ENCODE results near the gene TRPT1. TPM values are rescaled to one million over a fixed set of nuclear protein-coding genes. Genes with fewer than 3 reads are reported as not detected.

Gene TRPT1
- total RNA-seq, 1 experiment from 2014 or later = 66.1 TPM

DNA sequence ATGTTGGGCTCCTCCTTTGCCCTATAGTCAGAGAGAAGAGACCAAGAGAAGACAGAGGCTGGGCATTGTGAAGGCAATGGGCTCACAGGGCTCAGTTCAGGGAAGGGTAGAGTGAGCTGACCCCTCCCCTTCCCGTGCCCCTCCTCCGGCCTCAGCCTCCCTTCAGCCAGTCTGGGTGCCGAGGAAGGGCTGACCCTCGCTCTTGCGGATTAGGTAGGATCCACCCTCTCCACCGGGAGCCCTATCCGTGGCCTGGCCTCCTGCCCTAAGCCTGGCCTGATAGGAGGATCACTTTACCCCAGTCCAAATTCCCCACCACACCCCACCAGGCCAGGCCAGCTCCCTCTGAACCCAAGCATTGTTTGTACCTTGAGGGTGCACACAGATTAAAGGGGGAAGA, 22.6 kb upstream of the TRPT1 start:
- CTCF ChIA-PET = interaction anchor here (0.6 kb wide), 1 partner anchor 41 kb away, joined by 5 read pairs; no protein-coding TSS in a partner anchor
- intact Hi-C loops (cut with micrococcal nuclease; ENCODE audit: unreplicated experiment) (loop anchor here (10.0 kb wide), 1 partner anchor 56 kb away; the partner anchor contains the start of genes CATSPERZ and ESRRA), in situ Hi-C loops (cut with HindIII; ENCODE audit: low pct_unique_long_range_greater_than_20kb, low sequenced_read_pairs) (no loop called here)

DNA sequence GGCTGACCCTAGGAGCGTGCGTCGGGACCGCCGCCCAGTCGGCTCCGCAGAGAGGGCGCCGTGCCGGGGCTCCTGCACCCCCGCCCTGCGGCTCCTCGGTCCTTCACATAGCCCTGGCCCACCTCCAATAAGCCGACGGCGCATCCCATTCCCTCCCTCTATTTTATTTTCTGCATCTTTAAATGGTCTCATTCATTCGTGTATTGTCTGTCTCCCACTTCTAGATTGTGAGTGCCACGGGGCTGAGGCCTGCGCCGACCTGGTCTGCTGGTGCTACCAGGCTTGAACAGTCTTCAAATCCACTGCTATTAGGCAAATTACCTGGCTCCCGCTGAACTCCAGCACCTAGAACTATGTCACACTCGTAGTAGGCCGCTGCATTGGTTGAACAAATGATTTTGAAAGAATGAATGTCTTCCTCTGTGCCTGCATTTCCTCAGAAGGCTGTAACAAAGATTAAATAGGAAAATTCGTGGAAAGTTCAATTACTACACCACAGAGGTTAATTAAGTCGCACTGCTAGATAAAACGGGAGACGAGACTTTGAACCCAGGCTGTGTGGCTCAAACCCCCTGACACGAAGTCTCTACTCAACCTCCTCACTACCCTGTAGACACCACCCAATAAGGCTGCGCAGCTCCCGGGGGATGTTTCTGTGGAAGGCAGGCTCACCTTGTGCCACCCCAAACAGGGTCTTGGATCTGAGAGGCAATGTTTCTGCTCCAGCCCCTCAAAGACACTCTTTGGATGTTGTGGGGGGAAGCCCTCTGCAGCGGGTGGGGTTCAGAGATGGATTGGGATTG, 21.9 kb upstream of the TRPT1 start:
- no peak for TF ChIP-seq CTCF (IDR thresholded peaks at IDR 0.05)
- TF ChIP-seq POLR2AphosphoS5 (IDR thresholded peaks at IDR 0.05; ENCODE audit: low read depth, low read length) = no peak
- no peak for TF ChIP-seq SIN3A (IDR thresholded peaks at IDR 0.05; ENCODE audit: borderline replicate concordance, insufficient read depth, low read depth, low read length)
- TF ChIP-seq, protein P1, sequence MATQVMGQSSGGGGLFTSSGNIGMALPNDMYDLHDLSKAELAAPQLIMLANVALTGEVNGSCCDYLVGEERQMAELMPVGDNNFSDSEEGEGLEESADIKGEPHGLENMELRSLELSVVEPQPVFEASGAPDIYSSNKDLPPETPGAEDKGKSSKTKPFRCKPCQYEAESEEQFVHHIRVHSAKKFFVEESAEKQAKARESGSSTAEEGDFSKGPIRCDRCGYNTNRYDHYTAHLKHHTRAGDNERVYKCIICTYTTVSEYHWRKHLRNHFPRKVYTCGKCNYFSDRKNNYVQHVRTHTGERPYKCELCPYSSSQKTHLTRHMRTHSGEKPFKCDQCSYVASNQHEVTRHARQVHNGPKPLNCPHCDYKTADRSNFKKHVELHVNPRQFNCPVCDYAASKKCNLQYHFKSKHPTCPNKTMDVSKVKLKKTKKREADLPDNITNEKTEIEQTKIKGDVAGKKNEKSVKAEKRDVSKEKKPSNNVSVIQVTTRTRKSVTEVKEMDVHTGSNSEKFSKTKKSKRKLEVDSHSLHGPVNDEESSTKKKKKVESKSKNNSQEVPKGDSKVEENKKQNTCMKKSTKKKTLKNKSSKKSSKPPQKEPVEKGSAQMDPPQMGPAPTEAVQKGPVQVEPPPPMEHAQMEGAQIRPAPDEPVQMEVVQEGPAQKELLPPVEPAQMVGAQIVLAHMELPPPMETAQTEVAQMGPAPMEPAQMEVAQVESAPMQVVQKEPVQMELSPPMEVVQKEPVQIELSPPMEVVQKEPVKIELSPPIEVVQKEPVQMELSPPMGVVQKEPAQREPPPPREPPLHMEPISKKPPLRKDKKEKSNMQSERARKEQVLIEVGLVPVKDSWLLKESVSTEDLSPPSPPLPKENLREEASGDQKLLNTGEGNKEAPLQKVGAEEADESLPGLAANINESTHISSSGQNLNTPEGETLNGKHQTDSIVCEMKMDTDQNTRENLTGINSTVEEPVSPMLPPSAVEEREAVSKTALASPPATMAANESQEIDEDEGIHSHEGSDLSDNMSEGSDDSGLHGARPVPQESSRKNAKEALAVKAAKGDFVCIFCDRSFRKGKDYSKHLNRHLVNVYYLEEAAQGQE (IDR thresholded peaks at IDR 0.05; ENCODE audit: insufficient read depth in 1 of 2, low read depth in 2 of 2, low read length in 1 of 2) = no peak
- no peak for TF ChIP-seq TCF7L2 (IDR thresholded peaks at IDR 0.05; ENCODE audit: low read depth, low read length)
- ChIA-PET CTCF (interaction anchor here (0.6 kb wide), 1 partner anchor 40 kb away, joined by 5 read pairs; no protein-coding TSS in a partner anchor), POLR2A (no interaction called here)
- Histone ChIP-seq H3K4me1 (ENCODE audit: control insufficient read depth, insufficient read depth, low read length) (peaks cover 55% of the 10 kb centered on the region), H3K4me3 (ENCODE audit: low read depth in 2 of 2, low read length in 2 of 2) (peak overlapping the region; percentile 85 to 94), H3K36me3 (ENCODE audit: control insufficient read depth, insufficient read depth, low read length) (peaks cover 7% of the 10 kb centered on the region; the same call in 1 of the 2 replicates), H3K27ac (ENCODE audit: low read length) (peak overlapping the region; percentile 99), H3K27me3 (ENCODE audit: control insufficient read depth, insufficient read depth, low read length) (no peaks in the 10 kb centered on the region), H3K9me3 (ENCODE audit: control insufficient read depth, insufficient read depth, low read depth, low read length) (no peaks in the 10 kb centered on the region)
- BruUV-seq (replicated peaks) = no TSS peak
- intact Hi-C loops (cut with micrococcal nuclease; ENCODE audit: unreplicated experiment) (loop anchor here (10.0 kb wide), 1 partner anchor 57 kb away; the partner anchor contains the start of genes CATSPERZ and ESRRA), in situ Hi-C loops (cut with HindIII; ENCODE audit: low pct_unique_long_range_greater_than_20kb, low sequenced_read_pairs) (no loop called here)
- no peak for DNase-seq (ENCODE audit: low read depth, low spot score)
- no peak for ATAC-seq

More for the DNA sequence above, 22.6 kb upstream of the TRPT1 start:
- Histone ChIP-seq H3K4me3 (ENCODE audit: low read depth in 2 of 2, low read length in 2 of 2) (no peak overlapping the region), H3K9me3 (ENCODE audit: control insufficient read depth, insufficient read depth, low read depth, low read length) (no peaks in the 10 kb centered on the region), H3K36me3 (ENCODE audit: control insufficient read depth, insufficient read depth, low read length) (peaks cover 7% of the 10 kb centered on the region; the same call in 1 of the 2 replicates), H3K27ac (ENCODE audit: low read length) (peak overlapping the region; percentile 99), H3K27me3 (ENCODE audit: control insufficient read depth, insufficient read depth, low read length) (no peaks in the 10 kb centered on the region), H3K4me1 (ENCODE audit: control insufficient read depth, insufficient read depth, low read length) (peaks cover 52% of the 10 kb centered on the region)
- POLR2A ChIA-PET = no interaction called here
- BruUV-seq (replicated peaks) = no TSS peak
- DNase-seq (ENCODE audit: low read depth, low spot score) (no peak), ATAC-seq (no peak)
- no peak for TF ChIP-seq POLR2AphosphoS5 (IDR thresholded peaks at IDR 0.05; ENCODE audit: low read depth, low read length)
- no peak for TF ChIP-seq TCF7L2 (IDR thresholded peaks at IDR 0.05; ENCODE audit: low read depth, low read length)
- TF ChIP-seq CTCF (IDR thresholded peaks at IDR 0.05) = no peak
- TF ChIP-seq SIN3A (IDR thresholded peaks at IDR 0.05; ENCODE audit: borderline replicate concordance, insufficient read depth, low read depth, low read length) = no peak
- TF ChIP-seq, protein P1 (IDR thresholded peaks at IDR 0.05; ENCODE audit: insufficient read depth in 1 of 2, low read depth in 2 of 2, low read length in 1 of 2) = no peak

All from Panc1 (cell line).